Stimulated activated naive B cell treated with anti-CD40 and anti-IgM and Interleukin-4, amounts not matched to agents 10 μg/mL and 1 μg/mL and 100 μg/mL, for 72 hours (primary cell): ENCODE results near the gene CCBE1.

Source experiments
- ATAC-seq, 2 donors: fragments of 150-1000 bp; cut with Tn5 transposase; replicated peaks; 2 replicates each; pipeline ENCODE4 v1.10.0; 2021; ENCODE audit warnings: moderate library complexity in 1 of 2
- DNase-seq: peaks from one replicate; pipeline ENCODE4 v3.0.0; 2021
- H3K27ac Mint-ChIP-seq: one replicate; pipeline ENCODE4 v1.8.0; 2022; ENCODE audit warnings: mild to moderate bottlenecking, mixed read lengths
- H3K27me3 Mint-ChIP-seq, 2 donors: one replicate each; pipeline ENCODE4 v1.8.0; 2022; ENCODE audit warnings: mixed read lengths in 2 of 2
- H3K36me3 Mint-ChIP-seq, 2 donors: one replicate each; pipeline ENCODE4 v1.8.0; 2022; ENCODE audit warnings: mixed read lengths in 2 of 2, mild to moderate bottlenecking in 1 of 2
- H3K4me1 Mint-ChIP-seq, 2 donors: one replicate each; pipeline ENCODE4 v1.8.0; 2022; ENCODE audit warnings: mixed read lengths in 2 of 2, mild to moderate bottlenecking in 1 of 2
- H3K4me3 Mint-ChIP-seq, 2 donors: one replicate each; pipeline ENCODE4 v1.8.0; 2022; ENCODE audit warnings: mild to moderate bottlenecking in 2 of 2, mixed read lengths in 2 of 2, moderate library complexity in 1 of 2
- H3K9me3 Mint-ChIP-seq, 2 donors: one replicate each; pipeline ENCODE4 v1.8.0; 2022; ENCODE audit warnings: mixed read lengths in 2 of 2, mild to moderate bottlenecking in 1 of 2

CCBE1 gene

GRCh38 chr18:59481436-59481835 lies 215.8 kb downstream of the CCBE1 start:
- Mint-ChIP-seq H3K27ac (no peak overlapping the region), H3K36me3 (no peaks in the 10 kb centered on the region), H3K4me3 (no peak overlapping the region), H3K27me3 (peaks cover 15 to 18% of the 10 kb centered on the region in 2 donors), H3K9me3 (no peaks in the 10 kb centered on the region), H3K4me1 (no peaks in the 10 kb centered on the region)
- DNase-seq (no peak), ATAC-seq (no peak)

DNA sequence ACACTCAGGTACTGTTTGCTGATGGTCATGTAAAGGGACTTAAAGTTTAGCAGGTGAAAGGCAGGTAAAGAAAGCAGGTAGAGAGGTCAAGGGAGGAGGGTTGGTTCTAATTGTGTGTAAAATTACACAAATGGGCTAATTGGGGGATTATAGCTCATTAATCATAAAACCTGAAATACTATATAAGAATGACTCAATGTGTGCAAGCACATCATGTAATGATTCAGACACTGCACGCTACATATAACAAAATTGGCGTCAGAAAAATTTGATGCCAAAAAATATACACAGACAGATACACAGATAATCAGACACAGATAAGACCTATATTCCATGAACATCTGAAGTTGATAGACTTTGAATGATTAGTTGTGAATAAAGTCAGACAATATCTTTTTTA lies 217.4 kb downstream of the CCBE1 start:
- ATAC-seq (no peak), DNase-seq (no peak)
- Mint-ChIP-seq H3K36me3 (no peaks in the 10 kb centered on the region), H3K4me3 (no peak overlapping the region), H3K4me1 (no peaks in the 10 kb centered on the region), H3K27ac (no peak overlapping the region), H3K27me3 (peaks cover 26 to 29% of the 10 kb centered on the region in 2 donors), H3K9me3 (no peaks in the 10 kb centered on the region)

DNA sequence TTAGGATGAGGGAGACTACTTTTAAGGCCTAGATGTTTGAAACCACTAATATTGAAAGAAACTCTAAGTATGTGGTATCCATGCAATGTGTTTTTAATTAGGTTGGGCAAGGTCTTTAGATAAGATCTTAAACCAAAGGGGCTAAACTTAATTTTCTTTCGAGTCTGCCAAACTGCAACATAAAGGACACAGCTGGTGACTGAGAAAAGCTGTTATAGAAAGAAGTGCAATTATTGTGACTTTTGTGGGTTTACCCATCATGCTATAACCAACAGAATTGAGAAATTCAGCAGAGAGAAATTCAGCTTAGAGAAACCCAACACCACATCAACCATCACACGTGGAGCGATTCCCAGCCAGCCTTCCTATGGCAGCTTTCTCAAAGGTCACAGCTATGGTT lies 218.6 kb downstream of the CCBE1 start:
- ATAC-seq (no peak), DNase-seq (no peak)
- Mint-ChIP-seq H3K4me3 (no peak overlapping the region), H3K9me3 (peaks cover 4% of the 10 kb centered on the region in 2 donors), H3K27me3 (peaks cover 32 to 41% of the 10 kb centered on the region in 2 donors), H3K27ac (no peak overlapping the region), H3K36me3 (no peaks in the 10 kb centered on the region), H3K4me1 (no peaks in the 10 kb centered on the region)

- DNase-seq (no peak), ATAC-seq (no peak)
- Mint-ChIP-seq H3K27ac (no peak overlapping the region), H3K27me3 (peaks cover 31 to 43% of the 10 kb centered on the region in 2 donors), H3K4me3 (no peak overlapping the region), H3K36me3 (no peaks in the 10 kb centered on the region), H3K9me3 (peaks cover 4 to 5% of the 10 kb centered on the region in 2 donors), H3K4me1 (no peaks in the 10 kb centered on the region)
Observed at GRCh38 chr18:59477849-59478248, 219.4 kb downstream of the CCBE1 start.

DNA sequence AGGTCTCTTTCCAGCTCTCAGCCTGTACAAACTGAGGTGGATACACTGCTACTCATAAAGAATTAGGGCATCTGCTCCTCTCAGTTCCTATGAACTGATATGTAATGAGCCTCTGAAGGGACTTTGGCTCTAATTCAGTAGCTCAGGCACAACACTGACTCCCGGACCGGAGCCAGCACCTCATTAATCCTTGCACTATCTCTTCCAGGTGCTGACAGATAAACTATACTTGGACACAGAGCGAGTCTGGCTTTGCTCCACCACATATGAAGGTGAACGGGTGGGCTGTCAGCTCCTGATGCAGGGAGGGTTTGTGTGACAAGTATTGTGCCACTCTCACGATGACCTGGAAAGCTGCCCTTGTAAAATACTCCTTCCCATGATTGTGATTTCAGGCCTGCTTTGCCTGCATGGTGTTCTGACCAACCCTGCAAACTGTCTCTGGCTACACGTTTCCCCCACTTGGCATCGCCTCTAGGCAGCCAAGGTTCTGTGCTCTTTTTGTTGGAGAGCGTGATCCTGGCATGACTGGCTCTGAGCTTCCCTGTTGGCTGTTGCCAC lies 226.6 kb downstream of the CCBE1 start:
- H3K27ac Mint-ChIP-seq = no peak overlapping the region
- peaks cover 14 to 23% of the 10 kb centered on the region in 2 donors for H3K27me3 Mint-ChIP-seq
- DNase-seq (no peak), ATAC-seq (no peak)
- H3K9me3 Mint-ChIP-seq = peaks cover 7 to 9% of the 10 kb centered on the region in 2 donors
- H3K4me3 Mint-ChIP-seq = no peak overlapping the region
- H3K36me3 Mint-ChIP-seq = no peaks in the 10 kb centered on the region
- peaks cover 0 to 4% of the 10 kb centered on the region in 2 donors for H3K4me1 Mint-ChIP-seq

- DNase-seq = no peak
- peaks cover 0 to 4% of the 10 kb centered on the region in 2 donors for H3K4me1 Mint-ChIP-seq
- no peaks in the 10 kb centered on the region for H3K36me3 Mint-ChIP-seq
- no peak for ATAC-seq
- H3K27ac Mint-ChIP-seq = no peak overlapping the region
- H3K4me3 Mint-ChIP-seq = no peak overlapping the region
- peaks cover 7 to 9% of the 10 kb centered on the region in 2 donors for H3K9me3 Mint-ChIP-seq
- peaks cover 11 to 12% of the 10 kb centered on the region in 2 donors for H3K27me3 Mint-ChIP-seq
Observed at GRCh38 chr18:59469463-59470180, 227.6 kb downstream of the CCBE1 start.

DNA sequence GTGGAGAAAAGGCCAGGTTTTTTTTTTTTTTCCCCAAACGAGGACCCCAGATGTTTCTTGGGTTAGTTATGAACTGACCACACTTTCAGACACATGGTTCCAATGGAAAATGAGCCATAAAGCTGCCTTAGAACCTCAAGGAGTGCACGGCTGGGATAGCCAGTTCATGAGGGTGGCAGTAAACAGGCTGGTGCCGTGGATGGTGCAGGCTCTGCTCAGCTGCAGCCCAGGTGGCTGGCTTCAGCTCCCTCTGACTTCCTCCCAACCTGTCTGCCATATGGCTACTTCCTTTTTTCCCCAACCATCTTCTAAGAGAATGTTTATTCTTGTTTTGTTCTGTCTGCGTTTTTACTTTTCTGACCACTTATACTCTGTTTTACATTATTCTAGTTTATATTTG lies 228.4 kb downstream of the CCBE1 start:
- Mint-ChIP-seq H3K4me1 (peaks cover 0 to 4% of the 10 kb centered on the region in 2 donors), H3K36me3 (no peaks in the 10 kb centered on the region), H3K4me3 (no peak overlapping the region), H3K27me3 (peaks cover 4 to 9% of the 10 kb centered on the region in 2 donors), H3K27ac (no peak overlapping the region), H3K9me3 (peaks cover 5 to 7% of the 10 kb centered on the region in 2 donors)
- DNase-seq = no peak
- ATAC-seq = no peak

- Mint-ChIP-seq H3K9me3 (peaks cover 2% of the 10 kb centered on the region in 2 donors), H3K36me3 (no peaks in the 10 kb centered on the region), H3K4me3 (no peak overlapping the region), H3K4me1 (peaks cover 0 to 4% of the 10 kb centered on the region in 2 donors), H3K27me3 (peaks cover 0 to 8% of the 10 kb centered on the region in 2 donors), H3K27ac (no peak overlapping the region)
- DNase-seq = no peak
- ATAC-seq = no peak
Observed at GRCh38 chr18:59467497-59467896, 229.7 kb downstream of the CCBE1 start.

DNA sequence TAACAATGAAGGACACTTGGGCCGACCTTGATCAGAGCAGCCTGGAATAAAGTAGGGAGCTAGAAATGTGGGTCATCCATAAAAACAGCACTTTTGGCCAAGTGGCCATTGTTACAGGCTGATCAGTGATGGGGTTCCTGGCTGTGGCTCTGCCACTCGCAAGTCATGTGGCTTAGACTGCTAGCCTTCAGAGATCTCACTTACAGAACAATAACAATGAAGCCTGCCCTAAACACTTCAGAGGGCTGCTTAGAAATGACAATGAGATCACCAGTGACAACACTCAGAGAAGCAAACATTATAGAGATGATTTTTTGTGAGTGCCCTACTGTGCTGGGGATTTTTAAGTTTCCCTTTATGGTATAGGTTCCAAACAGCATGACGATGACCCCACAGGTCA lies 230.2 kb downstream of the CCBE1 start:
- Mint-ChIP-seq H3K9me3 (peaks cover 0 to 2% of the 10 kb centered on the region in 2 donors), H3K27ac (no peak overlapping the region), H3K36me3 (no peaks in the 10 kb centered on the region), H3K27me3 (peaks cover 0 to 8% of the 10 kb centered on the region in 2 donors), H3K4me3 (no peak overlapping the region), H3K4me1 (peaks cover 0 to 4% of the 10 kb centered on the region in 2 donors)
- no peak for ATAC-seq
- DNase-seq = no peak

- no peak for DNase-seq
- Mint-ChIP-seq H3K27me3 (peaks cover 0 to 8% of the 10 kb centered on the region in 2 donors), H3K36me3 (no peaks in the 10 kb centered on the region), H3K4me3 (no peak overlapping the region), H3K4me1 (no peaks in the 10 kb centered on the region), H3K9me3 (peaks cover 0 to 2% of the 10 kb centered on the region in 2 donors), H3K27ac (no peak overlapping the region)
- no peak for ATAC-seq
Observed at GRCh38 chr18:59464486-59464885, 232.7 kb downstream of the CCBE1 start.

DNA sequence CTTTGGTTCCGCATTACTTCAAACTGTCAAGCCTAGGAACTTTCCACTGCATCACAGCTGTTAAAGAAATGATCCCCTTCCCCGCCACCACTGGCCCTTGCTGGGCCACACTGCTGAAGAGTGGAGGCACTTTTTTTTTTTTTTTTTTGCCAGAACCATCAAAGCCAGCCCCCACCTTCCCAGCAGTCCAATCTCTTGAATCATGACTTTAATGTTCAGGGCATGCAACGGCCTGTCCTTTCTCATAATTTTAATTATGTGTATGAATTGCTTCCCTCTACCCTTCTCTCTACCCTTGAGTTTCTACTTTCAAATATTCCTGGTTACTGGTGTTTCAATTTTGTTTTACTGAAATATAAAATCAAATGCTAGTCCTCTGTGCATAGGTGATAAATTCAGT lies 236.1 kb downstream of the CCBE1 start:
- Mint-ChIP-seq H3K27ac (no peak overlapping the region), H3K4me3 (no peak overlapping the region), H3K4me1 (no peaks in the 10 kb centered on the region), H3K36me3 (no peaks in the 10 kb centered on the region), H3K27me3 (peaks cover 11 to 16% of the 10 kb centered on the region in 2 donors), H3K9me3 (no peaks in the 10 kb centered on the region)
- ATAC-seq (no peak), DNase-seq (no peak)

- Mint-ChIP-seq H3K27me3 (peaks cover 11 to 13% of the 10 kb centered on the region in 2 donors), H3K27ac (no peak overlapping the region), H3K9me3 (no peaks in the 10 kb centered on the region), H3K4me3 (no peak overlapping the region), H3K4me1 (no peaks in the 10 kb centered on the region), H3K36me3 (no peaks in the 10 kb centered on the region)
- ATAC-seq (no peak), DNase-seq (no peak)
Observed at GRCh38 chr18:59460072-59460420, 237.2 kb downstream of the CCBE1 start.

- DNase-seq = no peak
- ATAC-seq = no peak
- no peak overlapping the region for H3K4me3 Mint-ChIP-seq
- H3K9me3 Mint-ChIP-seq = no peaks in the 10 kb centered on the region
- H3K36me3 Mint-ChIP-seq = no peaks in the 10 kb centered on the region
- no peaks in the 10 kb centered on the region for H3K4me1 Mint-ChIP-seq
- H3K27ac Mint-ChIP-seq = no peak overlapping the region
- H3K27me3 Mint-ChIP-seq = peaks cover 14 to 16% of the 10 kb centered on the region in 2 donors
Observed at GRCh38 chr18:59459369-59460071, 237.7 kb downstream of the CCBE1 start.

- H3K36me3 Mint-ChIP-seq = no peaks in the 10 kb centered on the region
- no peak for DNase-seq
- no peak overlapping the region for H3K4me3 Mint-ChIP-seq
- no peak for ATAC-seq
- H3K9me3 Mint-ChIP-seq = no peaks in the 10 kb centered on the region
- peaks cover 13 to 16% of the 10 kb centered on the region in 2 donors for H3K27me3 Mint-ChIP-seq
- no peaks in the 10 kb centered on the region for H3K4me1 Mint-ChIP-seq
- no peak overlapping the region for H3K27ac Mint-ChIP-seq
Observed at GRCh38 chr18:59458575-59458974, 238.6 kb downstream of the CCBE1 start.

DNA sequence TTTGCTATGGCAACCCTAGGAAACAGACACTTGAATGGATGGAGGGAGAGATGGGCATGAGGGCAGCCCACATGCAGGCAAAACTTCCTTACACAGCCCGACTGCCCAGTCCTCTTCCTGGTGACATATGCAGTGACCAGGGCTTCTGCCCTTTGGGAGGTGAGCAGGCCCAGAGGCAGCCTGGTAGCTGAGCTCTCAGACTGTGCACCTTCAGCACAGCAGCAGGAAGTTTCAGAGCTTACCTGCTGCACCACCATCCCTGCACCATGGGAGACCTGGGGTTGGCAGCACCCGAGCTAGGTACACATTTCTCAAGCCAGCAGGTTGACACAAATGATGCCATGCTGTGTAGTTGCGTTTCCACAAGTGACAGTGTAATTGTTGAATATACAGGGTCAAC lies 240.6 kb downstream of the CCBE1 start:
- Mint-ChIP-seq H3K36me3 (no peaks in the 10 kb centered on the region), H3K27me3 (peaks cover 13 to 16% of the 10 kb centered on the region in 2 donors), H3K9me3 (no peaks in the 10 kb centered on the region), H3K4me3 (no peak overlapping the region), H3K27ac (no peak overlapping the region), H3K4me1 (no peaks in the 10 kb centered on the region)
- ATAC-seq (no peak), DNase-seq (no peak)
